ENCODE data around the gene MAP2K7. TPM values are rescaled to one million over a fixed set of nuclear protein-coding genes. Genes with fewer than 3 reads are reported as not detected.

The MAP2K7 gene
- total and polyA plus RNA-seq, 8 donors: 4.1 to 52.2 (median 14.7) TPM

DNA sequence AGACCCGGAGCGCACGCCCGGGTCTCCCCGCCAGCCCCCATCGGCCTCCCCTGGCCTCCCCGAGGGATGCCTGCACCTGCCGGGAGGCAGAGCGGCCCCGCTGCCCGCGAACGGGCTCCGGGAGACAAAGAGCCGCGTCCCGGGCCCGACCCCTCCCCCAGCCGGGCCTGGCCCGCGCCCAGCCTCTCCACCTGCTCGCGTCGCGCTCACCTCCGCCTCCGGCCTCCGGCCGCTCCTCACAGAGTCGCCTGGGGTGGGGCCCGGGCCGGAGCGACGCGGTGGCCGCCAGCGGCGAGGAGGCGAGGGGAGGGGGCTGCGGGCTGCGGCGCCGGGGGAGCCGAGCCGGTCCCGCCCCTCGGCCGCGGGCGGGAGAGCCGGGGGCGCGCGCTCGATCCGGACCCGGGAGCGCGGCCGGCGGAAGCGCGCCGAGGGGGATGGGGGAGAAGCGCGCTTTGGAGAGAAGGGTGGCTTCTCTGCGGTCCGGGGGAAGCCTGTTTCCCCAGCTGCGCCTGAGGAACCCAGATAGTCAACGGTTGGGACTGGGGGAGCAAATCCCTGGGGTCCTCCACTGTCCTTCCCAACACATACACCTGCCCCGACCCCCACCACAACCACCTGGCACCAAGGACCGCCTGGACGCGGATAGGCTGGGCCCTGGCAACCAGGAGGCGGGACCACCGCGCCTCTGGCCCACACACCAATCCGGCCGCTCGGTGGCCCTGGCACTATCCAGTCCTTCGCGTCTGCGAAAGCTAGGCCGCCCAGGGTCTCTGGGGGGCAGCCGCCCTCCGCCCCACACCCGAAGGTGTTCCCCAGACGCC lies 29.4 kb upstream of the MAP2K7 start, which contains the start of gene PRR36:
TSS of gene PRR36 (minus strand) at position 315 of the 821 bp plus-strand sequence. CDS start 701 bp downstream, outside the sequence.
- TF ChIP-seq POLR2AphosphoS5 (IDR thresholded peaks at IDR 0.05) (no peak), EP300 (IDR thresholded peaks at IDR 0.05) (no peak), CTCF (IDR thresholded peaks at IDR 0.05) (no peak), POLR2A (IDR thresholded peaks at IDR 0.05) (no peak)
- WGBS, 5 donors: 2 to 10% (median 2%) methylated on average over 6 to 88 of the region's 88 CpGs

GRCh38 chr19:7874897-7875273 lies 28.8 kb upstream of the MAP2K7 start:
- intact Hi-C loops (cut with DNase I; ENCODE audit: low total_unique reads): no loop called here
- TF ChIP-seq POLR2A (IDR thresholded peaks at IDR 0.05) (no peak), CTCF (IDR thresholded peaks at IDR 0.05) (no peak), POLR2AphosphoS5 (IDR thresholded peaks at IDR 0.05) (no peak), EP300 (IDR thresholded peaks at IDR 0.05) (no peak)
- Histone ChIP-seq H3K27ac (no peak overlapping the region), H3K4me3 (peak overlapping the region in 3 of 4 donors; percentile 35 to 53 (median 39)), H3K4me1 (peaks cover 28 to 49% (median 47%) of the 10 kb centered on the region in 4 donors), H3K27me3 (peaks cover 8 to 57% (median 33%) of the 10 kb centered on the region in 3 donors), H3K9me3 (no peaks in the 10 kb centered on the region), H3K36me3 (no peaks in the 10 kb centered on the region)
- no peak for DNase-seq
- WGBS, 5 donors: 30 to 49% (median 39%) methylated on average over 11 to 12 of the region's 12 CpGs

More for the DNA sequence above, 29.4 kb upstream of the MAP2K7 start, which contains the start of gene PRR36:
- H3K9me3 ChIP-seq: no peaks in the 10 kb centered on the region
- H3K27ac ChIP-seq: peak within 1 kb of the TSS in 2 of 5 donors; percentile 8 to 34
- intact Hi-C loops (cut with DNase I; ENCODE audit: low total_unique reads): no loop called here
- peaks cover 34 to 55% (median 53%) of the 10 kb centered on the region in 4 donors for H3K4me1 ChIP-seq
- DNase-seq: peak; percentile 72 to 91
- H3K36me3 ChIP-seq: no peaks in the 10 kb centered on the region
- H3K27me3 ChIP-seq: peaks cover 8 to 58% (median 33%) of the 10 kb centered on the region in 3 donors
- H3K4me3 ChIP-seq: peak within 1 kb of the TSS; percentile 35 to 53 (median 38)

GRCh38 chr19:7877249-7877836 lies 26.3 kb upstream of the MAP2K7 start:
- H3K9me3 ChIP-seq: no peaks in the 10 kb centered on the region
- no peak overlapping the region for H3K4me3 ChIP-seq
- no peak overlapping the region for H3K27ac ChIP-seq
- 73 to 79% (median 75%) methylated on average over 6 of the region's 6 CpGs for WGBS, 5 donors
- no peaks in the 10 kb centered on the region for H3K36me3 ChIP-seq
- no peak for DNase-seq
- TF ChIP-seq CTCF (IDR thresholded peaks at IDR 0.05) (no peak), EP300 (IDR thresholded peaks at IDR 0.05) (no peak), POLR2A (IDR thresholded peaks at IDR 0.05) (no peak), POLR2AphosphoS5 (IDR thresholded peaks at IDR 0.05) (no peak)
- H3K4me1 ChIP-seq: peaks cover 12 to 25% (median 23%) of the 10 kb centered on the region in 4 donors
- peaks cover 8 to 49% (median 30%) of the 10 kb centered on the region in 3 donors for H3K27me3 ChIP-seq
- intact Hi-C loops (cut with DNase I; ENCODE audit: low total_unique reads): no loop called here

GRCh38 chr19:7879111-7879807 lies 24.4 kb upstream of the MAP2K7 start:
- WGBS, 5 donors: 68 to 76% (median 70%) methylated on average over 12 to 18 of the region's 18 CpGs
- peaks cover 0 to 30% (median 11%) of the 10 kb centered on the region in 3 donors for H3K27me3 ChIP-seq
- no peaks in the 10 kb centered on the region for H3K36me3 ChIP-seq
- no peak overlapping the region for H3K27ac ChIP-seq
- peaks cover 2 to 8% (median 6%) of the 10 kb centered on the region in 4 donors for H3K4me1 ChIP-seq
- TF ChIP-seq EP300 (IDR thresholded peaks at IDR 0.05) (no peak), POLR2AphosphoS5 (IDR thresholded peaks at IDR 0.05) (no peak), POLR2A (IDR thresholded peaks at IDR 0.05) (no peak), CTCF (IDR thresholded peaks at IDR 0.05) (no peak)
- H3K9me3 ChIP-seq: no peaks in the 10 kb centered on the region
- no peak for DNase-seq
- no peak overlapping the region for H3K4me3 ChIP-seq
- intact Hi-C loops (cut with DNase I; ENCODE audit: low total_unique reads): no loop called here
